GM18519 (cell line): ENCODE data around the gene AGTPBP1.

Experiments
- ATAC-seq: cut with Tn5 transposase; IDR thresholded peaks from one replicate; pipeline ENCODE4 v1.9.1; 2021; ENCODE audit warnings: mild to moderate bottlenecking, moderate library complexity; ENCODE audit not compliant: unreplicated experiment, low FRiP score

AGTPBP1 gene

DNA sequence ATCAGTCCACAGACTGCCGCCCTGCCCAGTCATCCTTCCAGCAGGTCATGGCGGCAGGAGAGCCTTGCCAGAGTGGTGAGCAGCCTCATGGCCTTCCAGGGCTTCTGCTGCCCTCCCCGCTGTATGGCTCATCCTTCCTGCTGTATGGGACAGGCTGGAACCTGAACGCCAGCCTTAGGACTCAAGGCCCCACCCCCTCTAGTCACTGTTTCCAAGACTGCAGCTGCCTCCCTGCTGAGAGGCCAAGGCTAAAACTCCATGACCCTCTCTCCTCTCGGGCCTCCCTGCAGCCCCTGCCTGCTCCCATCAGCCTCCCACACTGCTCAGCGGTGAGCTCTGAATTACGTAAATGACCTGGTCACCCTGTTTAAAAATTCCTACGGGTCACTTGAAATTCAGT lies 227.5 kb downstream of the AGTPBP1 start:
- ATAC-seq: no peak

GRCh38 chr9:85511746-85512145 lies 230.0 kb downstream of the AGTPBP1 start:
- ATAC-seq: no peak

GRCh38 chr9:85510830-85511504 lies 230.8 kb downstream of the AGTPBP1 start:
- ATAC-seq: no peak

GRCh38 chr9:85508616-85509015 lies 233.1 kb downstream of the AGTPBP1 start:
- no peak for ATAC-seq

GRCh38 chr9:85505612-85506011 lies 236.1 kb downstream of the AGTPBP1 start:
- no peak for ATAC-seq

- ATAC-seq: no peak
These were observed 238.7 kb downstream of the AGTPBP1 start for GRCh38 chr9:85502815-85503655.

DNA sequence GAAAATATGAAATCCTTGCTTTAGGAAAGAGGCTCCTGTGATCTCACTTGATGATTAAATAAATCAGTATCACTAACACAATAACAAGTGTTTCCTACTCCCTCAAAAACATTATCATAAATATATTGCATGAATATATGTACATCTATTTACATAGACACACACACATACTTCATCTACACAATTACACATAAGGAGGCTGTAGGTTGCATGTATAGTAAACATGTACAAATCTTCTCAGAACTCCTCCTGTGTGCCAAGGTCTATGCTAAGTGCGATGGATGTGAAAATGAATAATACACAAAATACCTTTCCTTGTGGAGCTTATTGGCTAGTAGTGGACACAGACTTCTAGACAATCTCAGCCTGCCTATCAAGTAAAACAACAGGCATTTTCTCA lies 239.9 kb downstream of the AGTPBP1 start:
- ATAC-seq: no peak

DNA sequence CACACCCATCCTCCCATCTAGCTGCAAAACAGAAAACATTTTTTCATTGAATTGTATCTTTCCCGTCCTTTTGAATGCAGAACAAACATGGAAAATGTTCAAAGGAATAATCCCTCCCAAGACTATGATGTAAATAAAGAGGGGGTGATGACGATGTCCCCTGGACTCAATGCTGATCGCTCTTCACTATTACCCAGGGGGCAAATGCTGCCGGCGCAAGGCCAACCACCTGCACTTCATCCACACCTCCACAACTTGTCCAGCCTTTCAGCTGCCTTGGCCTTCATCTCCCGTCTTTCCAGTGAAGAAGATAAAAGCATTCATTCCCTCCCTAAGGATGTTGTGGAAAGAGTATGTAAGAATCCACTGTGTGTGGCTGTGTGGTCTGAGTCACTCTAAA lies 240.3 kb downstream of the AGTPBP1 start:
- ATAC-seq: no peak
